Measurements from ENCODE around the gene NKD1. TPM values are rescaled to one million over a fixed set of nuclear protein-coding genes. Genes with fewer than 3 reads are reported as not detected.

NKD1 gene
- total and polyA plus RNA-seq, 2 donors (not counting 1 experiment from before 2014, with no cell fraction given): 0.16 to 1.9 TPM

- no peak overlapping the region for H3K27ac ChIP-seq (ENCODE audit: low read length in 2 of 2)
- H3K9me3 ChIP-seq (ENCODE audit: control extremely low read depth in 1 of 3, control insufficient read depth in 2 of 3, insufficient read depth in 1 of 3, low read length in 2 of 3): no peaks in the 10 kb centered on the region
- no peaks in the 10 kb centered on the region for H3K79me2 ChIP-seq (ENCODE audit: control insufficient read depth, insufficient read depth, low read length)
- no peak overlapping the region for H3K4me3 ChIP-seq (ENCODE audit: control extremely low read depth in 1 of 5, extremely low read depth in 1 of 5, insufficient read depth in 1 of 5, low read depth in 2 of 5, low read length in 4 of 5)
- peaks cover 3% of the 10 kb centered on the region for H3K27me3 Mint-ChIP-seq
- DNase-seq (no peak), ATAC-seq (ENCODE audit: low read depth) (no peak)
- ChIA-PET CTCF (no interaction called here), POLR2A (no interaction called here)
- no peak overlapping the region for H2AFZ ChIP-seq (ENCODE audit: insufficient read depth, low read depth, low read length, poor library complexity, severe bottlenecking)
- WGBS (ENCODE audit: insufficient coverage): 67% methylated on average over 7 of the region's 9 CpGs
- H3K9ac ChIP-seq (ENCODE audit: low read length): no peak overlapping the region
- no peak overlapping the region for H3K4me3 Mint-ChIP-seq
- intact Hi-C loops (cut with micrococcal nuclease): no loop called here
- H4K20me1 ChIP-seq (ENCODE audit: control insufficient read depth, insufficient read depth, low read length, poor library complexity, severe bottlenecking): no peaks in the 10 kb centered on the region
- no peak overlapping the region for H3K27ac Mint-ChIP-seq
- H3K9me3 Mint-ChIP-seq (ENCODE audit: insufficient read depth): no peaks in the 10 kb centered on the region
- H3K4me1 ChIP-seq (ENCODE audit: control insufficient read depth in 2 of 2, insufficient read depth in 2 of 2, low read length in 2 of 2): peaks cover 0 to 7% of the 10 kb centered on the region in 2 donors
- H3K4me1 Mint-ChIP-seq: no peaks in the 10 kb centered on the region
- TF ChIP-seq EZH2 (IDR thresholded peaks at IDR 0.05; ENCODE audit: borderline replicate concordance, insufficient read depth, low read depth, low read length, poor library complexity, severe bottlenecking) (no peak), CTCF (IDR thresholded peaks at IDR 0.05) (no peak)
- no peak overlapping the region for H3K4me2 ChIP-seq (replicated peaks; ENCODE audit: low read depth, low read length, poor library complexity, severe bottlenecking)
- peaks cover 0 to 2% (median 1%) of the 10 kb centered on the region in 4 experiments for H3K27me3 ChIP-seq (replicated peaks in 1 of 4; ENCODE audit: control extremely low read depth in 1 of 4, control insufficient read depth in 3 of 4, insufficient read depth in 4 of 4, low read length in 3 of 4)
- no peaks in the 10 kb centered on the region for H3K36me3 ChIP-seq (replicated peaks in 1 of 2; ENCODE audit: control extremely low read depth in 1 of 2, control insufficient read depth in 1 of 2, extremely low read depth in 1 of 2, insufficient read depth in 2 of 2, low read length in 1 of 2)
Measured at GRCh38 chr16:50568187-50568815, 20.1 kb downstream of the NKD1 start.

- TF ChIP-seq CTCF (IDR thresholded peaks at IDR 0.05): no peak
- no peak for TF ChIP-seq EZH2 (IDR thresholded peaks at IDR 0.05; ENCODE audit: borderline replicate concordance, insufficient read depth, low read depth, low read length, poor library complexity, severe bottlenecking)
- POLR2A ChIA-PET: no interaction called here
- no peak overlapping the region for H3K27ac Mint-ChIP-seq
- intact Hi-C loops (cut with micrococcal nuclease): no loop called here
- no peaks in the 10 kb centered on the region for H4K20me1 ChIP-seq (ENCODE audit: control insufficient read depth, insufficient read depth, low read length, poor library complexity, severe bottlenecking)
- no peak overlapping the region for H3K4me3 Mint-ChIP-seq
- no peak for ATAC-seq (ENCODE audit: low read depth)
- H3K9me3 Mint-ChIP-seq (ENCODE audit: insufficient read depth): no peaks in the 10 kb centered on the region
- no peaks in the 10 kb centered on the region for H3K4me1 ChIP-seq (ENCODE audit: control insufficient read depth in 2 of 2, insufficient read depth in 2 of 2, low read length in 2 of 2)
- no peaks in the 10 kb centered on the region for H3K36me3 ChIP-seq (replicated peaks in 1 of 2; ENCODE audit: control extremely low read depth in 1 of 2, control insufficient read depth in 1 of 2, extremely low read depth in 1 of 2, insufficient read depth in 2 of 2, low read length in 1 of 2)
- no peaks in the 10 kb centered on the region for H3K9me3 ChIP-seq (ENCODE audit: control extremely low read depth in 1 of 3, control insufficient read depth in 2 of 3, insufficient read depth in 1 of 3, low read length in 2 of 3)
- CTCF ChIA-PET: no interaction called here
- no peaks in the 10 kb centered on the region for H3K4me1 Mint-ChIP-seq
- H3K9ac ChIP-seq (ENCODE audit: low read length): no peak overlapping the region
- DNase-seq: no peak
- H3K79me2 ChIP-seq (ENCODE audit: control insufficient read depth, insufficient read depth, low read length): no peaks in the 10 kb centered on the region
- peaks cover 3% of the 10 kb centered on the region for H3K27me3 Mint-ChIP-seq
- H3K27ac ChIP-seq (ENCODE audit: low read length in 2 of 2): no peak overlapping the region
- H3K4me2 ChIP-seq (replicated peaks; ENCODE audit: low read depth, low read length, poor library complexity, severe bottlenecking): no peak overlapping the region
- H3K4me3 ChIP-seq (ENCODE audit: control extremely low read depth in 1 of 5, extremely low read depth in 1 of 5, insufficient read depth in 1 of 5, low read depth in 2 of 5, low read length in 4 of 5): no peak overlapping the region
- peaks cover 0 to 2% (median 1%) of the 10 kb centered on the region in 4 experiments for H3K27me3 ChIP-seq (replicated peaks in 1 of 4; ENCODE audit: control extremely low read depth in 1 of 4, control insufficient read depth in 3 of 4, insufficient read depth in 4 of 4, low read length in 3 of 4)
- no peak overlapping the region for H2AFZ ChIP-seq (ENCODE audit: insufficient read depth, low read depth, low read length, poor library complexity, severe bottlenecking)
- 85% methylated on average over 7 of the region's 7 CpGs for WGBS (ENCODE audit: insufficient coverage)
Measured at GRCh38 chr16:50570354-50570753, 22.2 kb downstream of the NKD1 start.
